ENCODE data around the gene OR2AG1.
A peak's percentile ranks its signal among the peaks of the same experiment; 100 is the strongest.

OR2AG1 gene

GRCh38 chr11:6782720-6783119, at the start of gene OR2AG1:
Gene OR2AG1, plus strand, starts transcription at chr11:6783020. Its CDS starts 2,018 bp downstream, at chr11:6785038.
- no peak for DNase-seq

DNA sequence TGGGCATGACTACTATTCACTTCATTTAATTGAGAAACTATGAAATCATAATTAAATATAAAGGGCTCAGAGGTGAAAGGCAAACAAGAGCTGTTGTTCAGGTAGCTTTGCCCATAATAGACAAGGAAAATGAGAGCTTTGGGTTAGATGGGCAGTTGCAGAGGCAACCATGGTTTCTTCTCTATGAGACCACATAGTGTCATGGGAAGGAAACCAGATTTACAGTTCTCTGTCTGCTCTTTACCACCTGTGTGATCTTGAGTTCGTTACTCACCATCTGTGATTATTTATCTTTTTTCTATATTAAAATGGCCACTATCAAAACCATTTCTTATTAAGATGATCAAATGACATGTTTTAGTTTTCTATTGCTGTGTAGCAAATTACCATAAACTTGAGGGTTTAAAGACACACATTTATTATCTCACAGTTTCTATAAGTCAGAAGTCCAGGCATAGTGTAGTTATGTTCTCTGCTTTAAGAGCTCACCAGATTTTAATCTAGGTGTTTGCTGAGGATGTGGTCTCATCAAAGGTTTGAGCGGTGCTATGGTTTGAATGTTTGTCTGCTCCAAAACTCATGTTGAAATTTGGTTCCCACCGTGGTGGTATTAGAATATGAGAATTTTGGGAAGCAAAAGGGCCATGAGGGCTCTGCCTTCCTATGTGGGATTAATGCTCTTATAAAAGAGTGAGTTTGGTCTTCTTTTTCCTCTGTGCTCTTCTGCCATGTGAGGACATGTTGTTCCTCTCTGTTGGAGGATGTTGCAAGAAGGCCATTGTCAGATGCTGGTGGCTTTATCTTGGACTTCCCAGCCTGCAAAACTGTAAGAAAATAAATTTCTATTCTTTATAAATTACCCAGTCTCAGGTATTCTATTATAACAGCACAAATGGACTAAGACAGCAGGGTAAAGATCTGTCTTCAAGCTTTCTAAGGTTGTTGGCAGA, 49.2 kb upstream of the OR2AG1 start:
- peak in 1 of 2 donors; percentile 54 for DNase-seq

- no peak for DNase-seq
Observed at GRCh38 chr11:6734616-6735015, 48.2 kb upstream of the OR2AG1 start.

DNA sequence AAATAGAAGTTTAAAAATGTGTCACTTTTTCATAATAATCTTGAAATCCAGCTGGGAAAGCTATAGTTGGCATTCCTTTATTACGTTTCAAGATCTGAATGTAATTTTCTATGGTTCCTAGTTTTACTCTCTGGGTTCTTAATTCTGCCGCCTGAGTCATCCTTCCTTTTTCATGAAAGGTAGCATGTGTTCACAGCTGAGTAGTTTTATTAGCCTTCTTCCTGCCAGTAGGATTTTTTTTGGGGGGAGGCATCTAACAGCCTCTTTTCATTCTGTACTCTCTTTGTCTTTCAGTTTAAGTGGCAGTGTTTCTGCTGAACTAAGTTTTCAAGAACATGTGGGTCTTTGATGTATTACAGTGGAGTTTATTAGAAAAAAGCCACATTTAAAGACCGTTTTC, 47.5 kb upstream of the OR2AG1 start:
- peak in 1 of 2 donors; percentile 33 for DNase-seq

GRCh38 chr11:6736495-6737121, 46.2 kb upstream of the OR2AG1 start:
- DNase-seq = no peak

- DNase-seq = peak; percentile 64 to 86
Observed at GRCh38 chr11:6737872-6738466, 44.9 kb upstream of the OR2AG1 start.

- no peak for DNase-seq
Observed at GRCh38 chr11:6738590-6738989, 44.2 kb upstream of the OR2AG1 start.

DNA sequence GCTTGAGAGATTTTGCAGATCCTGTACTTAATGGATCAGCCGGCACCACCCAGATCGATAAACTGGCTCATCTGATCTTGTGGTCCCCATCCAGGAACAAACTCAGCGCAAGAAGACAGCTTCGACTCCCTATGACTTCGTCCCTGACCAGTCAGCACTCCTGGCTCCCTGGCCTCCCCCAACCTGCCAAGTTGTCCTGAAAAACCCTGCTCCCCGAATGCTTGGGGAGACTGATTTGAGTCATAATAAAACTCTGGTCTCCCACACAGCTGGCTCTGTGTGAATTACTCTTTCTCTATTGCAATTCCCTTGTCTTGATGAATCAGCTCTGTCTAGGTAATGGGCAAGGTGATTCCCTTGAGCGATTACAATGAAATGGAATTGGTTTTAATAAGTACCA, 40.6 kb upstream of the OR2AG1 start:
- DNase-seq = no peak

DNA sequence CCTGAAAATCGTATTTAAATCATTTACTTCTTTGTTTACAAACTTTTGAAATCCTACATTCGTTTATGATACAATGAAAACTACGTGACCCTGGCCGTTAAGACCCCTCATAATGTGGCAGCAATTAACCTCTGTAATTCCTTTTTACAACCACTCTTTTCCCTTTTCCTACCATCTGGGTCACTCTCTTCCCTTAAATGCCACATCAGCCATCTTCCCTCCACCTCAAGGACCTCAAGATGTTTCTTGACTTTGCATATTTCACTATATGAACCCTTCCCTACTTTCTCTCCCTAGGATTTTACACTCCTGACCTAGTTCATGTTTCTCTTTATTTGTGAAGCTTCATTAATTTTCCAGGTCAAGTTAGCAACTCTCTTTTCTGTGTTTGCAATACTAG, 37.8 kb upstream of the OR2AG1 start:
- DNase-seq = no peak

GRCh38 chr11:6745465-6746015, 37.3 kb upstream of the OR2AG1 start:
- DNase-seq = peak in 1 of 2 donors; percentile 52

- DNase-seq = peak; percentile 61 to 84
Observed at GRCh38 chr11:6746086-6746618, 36.7 kb upstream of the OR2AG1 start.

GRCh38 chr11:6746626-6747025, 36.2 kb upstream of the OR2AG1 start:
- no peak for DNase-seq

DNA sequence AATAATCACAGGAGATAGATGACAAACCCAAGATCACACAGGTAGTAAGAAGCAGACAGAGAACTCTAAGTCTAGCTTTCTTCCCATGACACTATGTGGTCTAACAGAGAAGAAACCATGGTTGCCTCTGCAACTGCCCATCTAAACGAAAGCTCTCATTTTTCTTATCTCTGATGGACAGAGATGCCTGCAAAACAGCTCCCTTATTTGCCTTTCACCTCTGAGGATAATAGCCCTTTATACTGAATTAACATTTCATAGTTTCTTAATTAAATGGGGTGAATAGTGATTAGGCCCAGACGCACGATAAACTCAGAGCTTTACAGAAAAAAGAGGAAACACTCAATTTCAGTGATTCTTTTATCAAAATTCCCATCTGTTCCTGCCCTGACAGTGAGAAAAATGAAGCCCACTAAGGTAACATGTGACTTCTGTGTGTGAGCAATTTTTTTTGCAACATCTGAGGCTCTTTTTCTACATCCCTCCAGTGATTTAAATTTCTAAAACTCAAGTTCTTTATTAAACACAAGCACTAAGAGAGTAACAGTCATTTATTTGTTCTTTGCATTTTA, 35.6 kb upstream of the OR2AG1 start:
- no peak for DNase-seq

GRCh38 chr11:6755303-6755952, 27.4 kb upstream of the OR2AG1 start:
- DNase-seq = peak; percentile 9 to 66

DNA sequence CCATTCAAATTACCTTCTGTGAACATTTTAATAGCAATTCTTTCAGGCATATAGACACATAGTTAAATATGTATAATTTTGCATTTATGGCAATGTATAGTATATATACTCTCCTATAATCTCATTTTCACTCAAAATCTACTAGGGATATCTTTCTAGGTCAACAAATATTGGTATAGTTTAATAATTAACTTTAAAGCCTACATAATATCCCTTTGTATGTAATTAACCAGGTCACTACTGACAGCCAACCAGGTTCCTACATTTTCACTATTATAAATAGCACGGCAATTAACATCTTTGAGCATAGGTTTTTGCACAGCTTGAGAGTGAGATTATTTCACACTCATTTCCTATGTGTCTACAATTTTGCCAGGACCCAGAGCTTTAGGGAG, 26.9 kb upstream of the OR2AG1 start:
- no peak for DNase-seq

DNA sequence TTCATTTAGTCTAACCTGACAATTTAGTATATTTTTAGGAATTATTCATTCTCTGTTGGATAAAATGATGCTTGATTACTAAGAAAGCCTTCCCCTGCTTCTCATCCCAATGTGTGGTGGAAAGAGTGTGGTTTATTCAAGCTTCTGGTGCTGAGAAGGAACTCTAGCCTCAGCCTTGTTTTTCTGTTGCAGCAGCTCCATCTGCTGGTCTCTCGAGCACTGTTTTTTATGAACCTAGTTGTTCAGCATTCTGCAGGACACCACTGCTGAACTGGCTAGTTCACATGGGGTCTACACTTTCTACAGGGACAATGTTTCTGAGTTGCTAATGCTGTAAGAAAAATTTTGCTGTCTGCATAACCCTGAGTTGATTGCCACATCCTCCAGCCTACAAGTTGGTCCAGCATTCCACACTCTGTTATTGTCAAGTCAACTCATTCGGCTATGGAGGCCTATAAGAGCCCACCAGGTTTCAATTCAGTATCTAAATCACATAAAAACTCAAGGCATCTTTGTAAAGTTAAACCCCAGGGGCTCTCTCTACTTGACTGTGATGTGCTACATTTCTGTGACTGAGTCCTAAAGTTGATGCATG, 25.4 kb upstream of the OR2AG1 start:
- DNase-seq = peak; percentile 67 to 74

- peak in 1 of 2 donors; percentile 36 for DNase-seq
Observed at GRCh38 chr11:6771926-6772893, 10.6 kb upstream of the OR2AG1 start, which contains the start of gene OR2AG2. Gene OR2AG2, minus strand, starts transcription at chr11:6771976. Its CDS starts 3,019 bp downstream, at chr11:6768957.

DNA sequence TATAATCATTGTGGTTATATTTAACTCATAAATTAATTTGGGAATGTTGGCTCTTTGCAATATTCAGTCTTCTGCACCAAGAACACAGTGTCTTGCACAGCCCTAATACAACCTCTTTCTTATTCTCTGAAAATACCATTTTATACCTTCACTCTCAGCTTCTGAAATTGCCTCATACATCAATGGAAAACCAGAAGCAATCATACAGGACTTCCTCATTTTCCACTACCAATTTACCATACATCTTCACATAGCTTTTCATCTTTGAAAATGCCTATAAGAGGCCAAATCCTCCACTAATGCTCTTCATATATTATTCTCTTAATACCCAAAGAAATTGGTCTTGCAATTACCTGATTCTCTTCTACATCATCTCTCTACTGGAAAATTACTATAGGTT, 4.3 kb upstream of the OR2AG1 start:
- DNase-seq = no peak

DNA sequence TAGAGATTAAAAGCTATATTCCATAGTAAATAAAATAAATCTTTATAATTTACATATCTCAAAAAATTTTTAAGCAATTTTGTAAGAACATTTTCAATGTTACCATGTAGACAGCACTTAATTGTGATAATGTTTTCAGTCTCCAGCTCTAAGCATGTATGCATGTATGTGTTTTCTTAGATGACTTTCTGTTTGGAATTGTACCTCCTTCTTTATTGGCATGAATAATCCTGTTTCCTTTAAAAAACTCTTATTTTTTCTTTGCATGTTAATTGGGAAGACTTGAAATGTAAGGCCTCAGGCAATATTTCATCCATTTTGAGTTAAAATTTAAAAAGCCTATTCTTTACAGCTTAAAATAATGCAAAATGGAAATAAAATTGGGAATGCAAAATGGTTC, 2.0 kb upstream of the OR2AG1 start:
- no peak for DNase-seq

DNA sequence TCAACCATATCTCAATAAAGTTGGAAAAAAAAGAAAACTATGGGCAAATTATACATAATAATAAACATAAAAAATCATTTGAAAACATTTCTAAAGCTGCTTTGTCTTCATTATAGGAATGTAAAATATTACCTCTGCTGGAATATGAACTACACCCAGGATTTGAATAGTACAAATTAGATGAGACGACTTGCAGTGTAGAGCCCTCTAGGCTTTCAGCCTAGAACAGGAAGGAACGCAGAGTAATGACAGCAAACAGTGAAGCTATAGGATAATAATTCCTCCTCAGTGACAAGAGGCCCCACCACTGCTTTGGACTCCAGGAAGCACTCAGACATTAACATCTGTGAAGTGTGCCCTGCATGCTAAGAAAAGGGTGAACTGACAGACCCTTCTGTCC, 7.7 kb downstream of the OR2AG1 start:
- DNase-seq = no peak

All from CD4-positive, alpha-beta T cell treated with Interferon alpha-2 for 1 hour (primary cell).